Keratinocyte (primary cell): ENCODE data around the gene RNF166. TPM values are rescaled to one million over a fixed set of nuclear protein-coding genes. Genes with fewer than 3 reads are reported as not detected.

Experiments
- DNase-seq: peaks from one replicate; pipeline ENCODE4 v3.0.0-alpha.2; 2011; ENCODE audit warnings: low read depth, missing footprints, low spot score
- FAIRE-seq: peaks from 2 replicates; lab custom pipeline; 2011; peaks lifted over from hg19 to GRCh38; lab: Jason Lieb, UNC
- H2AFZ ChIP-seq: 2 replicates; pipeline ENCODE4 v1.6.0; 2012; ENCODE audit warnings: low read length, control low read depth, inconsistent platforms; ENCODE audit not compliant: control insufficient read depth
- H3K27ac ChIP-seq: 2 replicates; pipeline ENCODE4 v1.5.1; 2011; ENCODE audit warnings: low read length; ENCODE audit not compliant: control insufficient read depth, insufficient read depth
- H3K27me3 ChIP-seq: 3 replicates; pipeline ENCODE4 v1.6.0; 2011; ENCODE audit warnings: low read length; ENCODE audit not compliant: control insufficient read depth, insufficient read depth; ENCODE audit errors: extremely low read depth
- H3K36me3 ChIP-seq, 2 experiments: 2 replicates in 1 of 2; 3 replicates in 1 of 2; pipeline ENCODE4 v1.5.1; 2011; ENCODE audit warnings: low read length in 2 of 2, mild to moderate bottlenecking in 1 of 2; ENCODE audit not compliant: control insufficient read depth in 2 of 2, insufficient read depth in 2 of 2; ENCODE audit errors: extremely low read depth in 1 of 2
- H3K4me1 ChIP-seq: 3 replicates; pipeline ENCODE4 v1.5.1; 2011; ENCODE audit warnings: low read length; ENCODE audit not compliant: control insufficient read depth, insufficient read depth; ENCODE audit errors: extremely low read depth
- H3K4me2 ChIP-seq: 3 replicates; pipeline ENCODE4 v1.6.0; 2011; ENCODE audit warnings: low read depth, low read length; ENCODE audit not compliant: control insufficient read depth, insufficient read depth; ENCODE audit errors: extremely low read depth
- H3K4me3 ChIP-seq, 3 experiments: fragments of 200-600 bp in 1 of 3; sonication (generic) in 1 of 3; 2 replicates in 2 of 3; 3 replicates in 1 of 3; pipeline ENCODE4 v1.5.1; 2011 to 2016; ENCODE audit warnings: low read length in 3 of 3, mild to moderate bottlenecking in 3 of 3, control low read depth in 2 of 3, inconsistent platforms in 1 of 3, low read depth in 1 of 3, mixed read lengths in 1 of 3, mixed run types in 1 of 3, moderate library complexity in 1 of 3; ENCODE audit not compliant: control insufficient read depth in 2 of 3, insufficient read depth in 2 of 3; ENCODE audit errors: extremely low read depth in 1 of 3
- H3K79me2 ChIP-seq: 2 replicates; pipeline ENCODE4 v1.6.0; 2012; ENCODE audit warnings: low read length; ENCODE audit not compliant: control insufficient read depth, insufficient read depth
- H3K9ac ChIP-seq: 3 replicates; pipeline ENCODE4 v1.6.0; 2011; ENCODE audit warnings: low read length; ENCODE audit not compliant: control insufficient read depth, insufficient read depth; ENCODE audit errors: extremely low read depth
- H3K9me1 ChIP-seq: 3 replicates; pipeline ENCODE4 v1.6.0; 2011; ENCODE audit warnings: low read length; ENCODE audit not compliant: control insufficient read depth, insufficient read depth; ENCODE audit errors: extremely low read depth
- H3K9me3 ChIP-seq: 2 replicates; pipeline ENCODE4 v1.5.1; 2012; ENCODE audit warnings: low read depth, low read length; ENCODE audit not compliant: control insufficient read depth
- H4K20me1 ChIP-seq: 3 replicates; pipeline ENCODE4 v1.6.0; 2011; ENCODE audit warnings: low read length; ENCODE audit not compliant: control insufficient read depth, insufficient read depth; ENCODE audit errors: extremely low read depth
- CTCF ChIP-seq, 3 experiments: IDR thresholded peaks in 1 of 3; conservative IDR thresholded peaks in 1 of 3; optimal IDR thresholded peaks in 1 of 3; 2 replicates in 2 of 3; 3 replicates in 1 of 3; pipeline versions ENCODE3 to v1.5.1; 2011; ENCODE audit warnings: low read length in 3 of 3, mild to moderate bottlenecking in 3 of 3, moderate library complexity in 2 of 3, control low read depth in 1 of 3, inconsistent platforms in 1 of 3; ENCODE audit not compliant: insufficient read depth in 2 of 3; ENCODE audit errors: extremely low read depth in 1 of 3
- EZH2 ChIP-seq: IDR thresholded peaks from one replicate; pipeline ENCODE4 v1.6.1; 2012; ENCODE audit warnings: inconsistent platforms, mild to moderate bottlenecking, low read length, moderate library complexity
- dilution Hi-C: fragments of 300-500 bp; cut with MboI; formaldehyde crosslinking; loops from one replicate; pipeline ENCODE4 v1.7.0; 2020; ENCODE audit warnings: low sequenced_read_pairs; ENCODE audit not compliant: extremely low pct_ligation_motif_present
- polyA plus RNA-seq, 5 experiments: library from polyadenylated mRNA; depleted of rRNA in 3 of 5; stranded (reverse) in 3 of 5; stranded (forward) in 1 of 5; unstranded in 1 of 5; fragments of >200 nt; gene quantifications; 1 replicate in 1 of 5; 2 replicates in 3 of 5; 3 replicates in 1 of 5; pipeline versions ENCODE4 v1.2.1 to v1.2.3, GENCODE V29; 2011 to 2012; ENCODE audit warnings: missing spikeins in 2 of 5, low read depth in 1 of 5, low replicate concordance in 1 of 5

RNF166 gene
- polyA plus RNA-seq, 1 donor (not counting 4 experiments of a cell fraction or from before 2014, with no cell fraction given): 3.4 TPM

GRCh38 chr16:88753191-88753590 lies 47.0 kb upstream of the RNF166 start:
- Histone ChIP-seq H3K4me3 (no peak overlapping the region), H4K20me1 (peaks cover 16% of the 10 kb centered on the region), H3K36me3 (peaks cover 5 to 15% of the 10 kb centered on the region in 2 experiments), H3K9me1 (no peaks in the 10 kb centered on the region), H3K4me1 (peaks cover 26% of the 10 kb centered on the region), H3K79me2 (peaks cover 68% of the 10 kb centered on the region), H3K27me3 (no peaks in the 10 kb centered on the region), H3K4me2 (no peak overlapping the region), H3K9ac (no peak overlapping the region), H2AFZ (no peak overlapping the region), H3K27ac (no peak overlapping the region), H3K9me3 (no peaks in the 10 kb centered on the region)
- DNase-seq (no peak), FAIRE-seq (no peak)
- dilution Hi-C loops: loop anchor here (25.0 kb wide), 1 partner anchor 91 kb away; the partner anchor contains the start of genes CYBA and MVD
- TF ChIP-seq EZH2 (no peak), CTCF (optimal IDR thresholded peaks at IDR 0.05 in 1 of 3, IDR thresholded peaks at IDR 0.05 in 1 of 3, conservative IDR thresholded peaks at IDR 0.05 in 1 of 3; ENCODE audit: extremely low read depth in 1 of 3, insufficient read depth in 2 of 3, low read length in 3 of 3) (peak in 1 of 3 experiments; percentile 27)

GRCh38 chr16:88752386-88753002 lies 46.3 kb upstream of the RNF166 start:
- H2AFZ ChIP-seq: no peak overlapping the region
- peaks cover 28% of the 10 kb centered on the region for H3K4me1 ChIP-seq
- peaks cover 22% of the 10 kb centered on the region for H4K20me1 ChIP-seq
- H3K36me3 ChIP-seq: peaks cover 7 to 18% of the 10 kb centered on the region in 2 experiments
- H3K4me3 ChIP-seq: no peak overlapping the region
- H3K27ac ChIP-seq: no peak overlapping the region
- dilution Hi-C loops: loop anchor here (25.0 kb wide), 1 partner anchor 90 kb away; the partner anchor contains the start of genes CYBA and MVD
- H3K9ac ChIP-seq: no peak overlapping the region
- no peaks in the 10 kb centered on the region for H3K9me3 ChIP-seq
- H3K9me1 ChIP-seq: no peaks in the 10 kb centered on the region
- no peak for FAIRE-seq
- no peaks in the 10 kb centered on the region for H3K27me3 ChIP-seq
- no peak overlapping the region for H3K4me2 ChIP-seq
- no peak for DNase-seq
- TF ChIP-seq CTCF (optimal IDR thresholded peaks at IDR 0.05 in 1 of 3, IDR thresholded peaks at IDR 0.05 in 1 of 3, conservative IDR thresholded peaks at IDR 0.05 in 1 of 3; ENCODE audit: extremely low read depth in 1 of 3, insufficient read depth in 2 of 3, low read length in 3 of 3) (no peak), EZH2 (no peak)
- peaks cover 65% of the 10 kb centered on the region for H3K79me2 ChIP-seq
